Neural progenitor cell (in vitro differentiated cells): ENCODE data around the gene NDUFV1. TPM values are rescaled to one million over a fixed set of nuclear protein-coding genes. Genes with fewer than 3 reads are reported as not detected.
A peak's percentile ranks its signal among the peaks of the same experiment; 100 is the strongest.

Source experiments
- DNase-seq: peaks from one replicate; pipeline ENCODE4 v3.0.0-alpha.2; 2016; ENCODE audit warnings: low spot score
- H2AFZ ChIP-seq: fragments of 200-600 bp; sonication (generic); replicated peaks from 2 replicates; pipeline ENCODE4 v1.6.1; 2016; ENCODE audit warnings: antibody characterized with exemption
- H3F3A ChIP-seq: fragments of 200-600 bp; sonication (generic); 2 replicates; pipeline ENCODE4 v1.6.1; 2016; ENCODE audit warnings: antibody characterized with exemption, low read depth
- H3K27ac ChIP-seq: fragments of 200-600 bp; sonication (generic); 2 replicates; pipeline ENCODE4 v1.5.1; 2016; ENCODE audit warnings: mild to moderate bottlenecking
- H3K27me3 ChIP-seq: fragments of 200-600 bp; sonication (generic); 2 replicates; pipeline ENCODE4 v1.6.1; 2016; ENCODE audit warnings: mild to moderate bottlenecking, moderate library complexity
- H3K36me3 ChIP-seq: fragments of 200-600 bp; sonication (generic); 2 replicates; pipeline ENCODE4 v1.5.1; 2016
- H3K4me1 ChIP-seq: fragments of 200-600 bp; sonication (generic); 2 replicates; pipeline ENCODE4 v1.6.1; 2016; ENCODE audit warnings: mixed run types
- H3K4me2 ChIP-seq: fragments of 200-600 bp; sonication (generic); 2 replicates; pipeline ENCODE4 v1.6.1; 2016
- H3K4me3 ChIP-seq: fragments of 200-600 bp; sonication (generic); 2 replicates; pipeline ENCODE4 v1.5.1; 2016
- H3K79me2 ChIP-seq: fragments of 200-600 bp; sonication (generic); 2 replicates; pipeline ENCODE4 v1.6.1; 2016; ENCODE audit warnings: low read depth
- H3K9ac ChIP-seq: fragments of 200-600 bp; sonication (generic); 2 replicates; pipeline ENCODE4 v1.6.1; 2016
- H3K9me3 ChIP-seq: fragments of 200-600 bp; sonication (generic); 2 replicates; pipeline ENCODE4 v1.5.1; 2016; ENCODE audit warnings: low read depth
- H4K20me1 ChIP-seq: fragments of 200-600 bp; sonication (generic); 2 replicates; pipeline ENCODE4 v1.6.1; 2016; ENCODE audit warnings: low read depth
- H3K27ac Mint-ChIP-seq: 3 replicates; pipeline ENCODE4 v1.8.0; 2021; ENCODE audit warnings: mixed read lengths
- H3K27me3 Mint-ChIP-seq: 2 replicates; pipeline ENCODE4 v1.8.0; 2022; ENCODE audit warnings: low read depth, mild to moderate bottlenecking, inconsistent platforms, moderate library complexity, mixed read lengths; ENCODE audit not compliant: insufficient read depth
- H3K36me3 Mint-ChIP-seq: 3 replicates; pipeline ENCODE4 v1.8.0; 2021; ENCODE audit warnings: mixed read lengths
- H3K4me1 Mint-ChIP-seq: 3 replicates; pipeline ENCODE4 v1.8.0; 2021; ENCODE audit warnings: mixed read lengths
- H3K4me3 Mint-ChIP-seq: 3 replicates; pipeline ENCODE4 v1.8.0; 2021; ENCODE audit warnings: mild to moderate bottlenecking, moderate library complexity, mixed read lengths
- H3K9me3 Mint-ChIP-seq: 3 replicates; pipeline ENCODE4 v1.8.0; 2020; ENCODE audit warnings: mixed read lengths
- EZH2 ChIP-seq: fragments of 200-600 bp; sonication (generic); IDR thresholded peaks from 2 replicates; pipeline ENCODE4 v1.6.1; 2017; ENCODE audit warnings: antibody characterized with exemption, mild to moderate bottlenecking, moderate library complexity
- EZH2phosphoT487 ChIP-seq: fragments of 200-600 bp; sonication (generic); IDR thresholded peaks from 2 replicates; pipeline ENCODE4 v1.6.1; 2017; ENCODE audit warnings: antibody characterized with exemption
- total RNA-seq: library from RNA; depleted of rRNA; stranded (reverse); fragments of >200 nt; gene quantifications from 2 replicates; pipeline ENCODE4 v1.2.3, GENCODE V29; 2015; ENCODE audit warnings: low replicate concordance
- TF ChIP-seq, protein P1 (sequence below): fragments of 200-600 bp; sonication (generic); IDR thresholded peaks from 2 replicates; pipeline ENCODE4 v1.5.1; 2017; ENCODE audit warnings: antibody characterized with exemption, mild to moderate bottlenecking

Gene NDUFV1
- total RNA-seq, 1 donor from 2014 or later: 71.0 TPM

DNA sequence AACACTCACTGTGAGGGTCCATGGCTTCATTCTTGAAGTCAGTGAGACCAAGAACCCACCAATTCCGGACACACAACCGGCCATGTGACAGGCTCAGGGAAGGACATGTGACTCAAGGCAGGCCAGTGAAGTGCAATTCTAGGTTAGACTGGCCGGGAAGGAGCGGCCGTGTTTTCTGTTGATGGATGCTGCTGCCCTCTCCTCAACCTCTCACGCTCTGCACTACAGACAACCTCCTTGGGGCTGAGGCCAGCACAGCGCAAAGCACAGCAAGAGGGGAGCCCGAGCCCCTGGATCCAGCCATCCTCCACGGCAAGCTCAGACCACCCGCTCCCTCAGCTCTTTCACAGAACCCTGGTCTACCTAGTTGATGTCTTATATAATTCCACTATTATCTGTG lies 20.2 kb downstream of the NDUFV1 start:
- Histone ChIP-seq H3K9ac (no peak overlapping the region), H3K27ac (peak overlapping the region; percentile 26), H3K79me2 (peaks cover 10% of the 10 kb centered on the region), H2AFZ (no peak overlapping the region), H3K4me2 (no peak overlapping the region), H3K4me1 (peaks cover 8% of the 10 kb centered on the region), H3K9me3 (no peaks in the 10 kb centered on the region), H3K27me3 (no peaks in the 10 kb centered on the region), H3K4me3 (no peak overlapping the region), H3F3A (peaks cover 72% of the 10 kb centered on the region), H4K20me1 (peaks cover 13% of the 10 kb centered on the region), H3K36me3 (no peaks in the 10 kb centered on the region)
- H3K27ac Mint-ChIP-seq: peak overlapping the region; percentile 14
- H3K4me1 Mint-ChIP-seq: peaks cover 18% of the 10 kb centered on the region
- TF ChIP-seq EZH2phosphoT487 (no peak), EZH2 (no peak)
- TF ChIP-seq, protein P1, sequence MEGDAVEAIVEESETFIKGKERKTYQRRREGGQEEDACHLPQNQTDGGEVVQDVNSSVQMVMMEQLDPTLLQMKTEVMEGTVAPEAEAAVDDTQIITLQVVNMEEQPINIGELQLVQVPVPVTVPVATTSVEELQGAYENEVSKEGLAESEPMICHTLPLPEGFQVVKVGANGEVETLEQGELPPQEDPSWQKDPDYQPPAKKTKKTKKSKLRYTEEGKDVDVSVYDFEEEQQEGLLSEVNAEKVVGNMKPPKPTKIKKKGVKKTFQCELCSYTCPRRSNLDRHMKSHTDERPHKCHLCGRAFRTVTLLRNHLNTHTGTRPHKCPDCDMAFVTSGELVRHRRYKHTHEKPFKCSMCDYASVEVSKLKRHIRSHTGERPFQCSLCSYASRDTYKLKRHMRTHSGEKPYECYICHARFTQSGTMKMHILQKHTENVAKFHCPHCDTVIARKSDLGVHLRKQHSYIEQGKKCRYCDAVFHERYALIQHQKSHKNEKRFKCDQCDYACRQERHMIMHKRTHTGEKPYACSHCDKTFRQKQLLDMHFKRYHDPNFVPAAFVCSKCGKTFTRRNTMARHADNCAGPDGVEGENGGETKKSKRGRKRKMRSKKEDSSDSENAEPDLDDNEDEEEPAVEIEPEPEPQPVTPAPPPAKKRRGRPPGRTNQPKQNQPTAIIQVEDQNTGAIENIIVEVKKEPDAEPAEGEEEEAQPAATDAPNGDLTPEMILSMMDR: no peak
- H3K4me3 Mint-ChIP-seq: no peak overlapping the region
- no peak for DNase-seq
- peaks cover 16% of the 10 kb centered on the region for H3K36me3 Mint-ChIP-seq
- H3K9me3 Mint-ChIP-seq: peaks cover 2% of the 10 kb centered on the region
- peaks cover 7% of the 10 kb centered on the region for H3K27me3 Mint-ChIP-seq

DNA sequence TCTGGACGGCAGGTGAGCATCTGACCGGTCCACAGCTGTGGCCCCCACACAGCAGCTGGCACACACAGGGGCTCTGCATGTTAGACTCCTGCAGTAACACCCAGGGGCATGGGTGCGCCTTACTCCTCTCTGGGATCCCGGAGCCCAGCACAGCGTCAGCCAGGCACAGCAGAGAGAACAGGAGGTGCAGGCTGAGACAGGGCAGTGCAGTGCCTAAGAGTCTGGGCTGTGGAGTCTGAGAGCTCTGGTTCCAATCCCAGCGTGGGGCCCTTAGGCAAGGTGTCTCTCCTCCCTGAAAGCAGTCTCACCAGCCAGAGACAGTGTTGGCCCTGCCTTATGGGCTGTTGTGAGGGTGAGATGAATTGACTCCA lies 20.7 kb downstream of the NDUFV1 start:
- no peak overlapping the region for H3K27ac Mint-ChIP-seq
- peak overlapping the region; percentile 63 for H3K27ac ChIP-seq

DNA sequence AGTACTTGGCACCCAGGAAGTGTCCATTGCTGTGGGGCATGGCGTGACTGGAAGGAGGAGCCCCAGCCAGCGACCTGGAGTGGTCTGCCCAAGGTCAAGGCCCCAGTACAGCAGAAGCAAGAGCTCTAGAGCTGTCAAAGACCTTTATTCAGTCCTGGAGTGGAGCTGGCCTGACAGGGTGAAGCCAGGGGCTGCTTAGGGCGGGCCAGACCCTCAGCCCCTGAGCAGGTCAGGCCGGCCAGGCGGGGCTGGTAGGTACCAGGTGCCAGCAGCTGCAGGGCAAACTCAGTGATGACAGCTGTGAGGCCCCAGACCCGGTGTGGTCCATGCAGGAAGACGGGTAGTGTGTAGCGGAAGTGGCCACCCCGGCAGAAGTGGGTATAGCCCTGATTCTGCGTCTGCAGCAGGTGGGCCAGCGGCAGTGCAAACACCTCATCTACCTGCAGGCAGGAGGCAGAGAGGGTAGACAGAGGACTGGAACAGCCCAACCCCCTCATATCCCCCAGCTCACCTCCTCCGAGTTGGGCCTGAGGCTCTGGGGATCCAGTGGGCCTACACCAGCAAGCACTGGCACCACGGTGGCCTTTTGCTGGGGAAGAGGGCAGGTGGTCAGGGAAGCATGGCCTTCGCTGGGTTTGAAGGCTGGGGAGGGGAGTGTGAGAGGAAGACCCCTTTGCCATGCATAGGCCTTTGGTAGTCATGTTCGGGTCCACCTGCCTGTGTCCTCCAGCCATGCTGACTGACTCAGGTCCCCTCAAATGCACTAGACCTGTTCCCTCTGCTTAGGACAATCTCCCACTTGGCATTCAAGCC lies 21.3 kb downstream of the NDUFV1 start:
- Histone ChIP-seq H3F3A (peaks cover 65% of the 10 kb centered on the region), H3K4me3 (no peak overlapping the region), H3K27ac (peak overlapping the region; percentile 63), H3K4me2 (no peak overlapping the region), H2AFZ (no peak overlapping the region), H3K79me2 (peaks cover 1% of the 10 kb centered on the region), H3K4me1 (peaks cover 8% of the 10 kb centered on the region), H3K27me3 (no peaks in the 10 kb centered on the region), H3K9ac (no peak overlapping the region), H3K9me3 (no peaks in the 10 kb centered on the region), H3K36me3 (no peaks in the 10 kb centered on the region), H4K20me1 (peaks cover 4% of the 10 kb centered on the region)
- Mint-ChIP-seq H3K9me3 (peaks cover 2% of the 10 kb centered on the region), H3K27ac (peak overlapping the region; percentile 69), H3K4me3 (peak overlapping the region; percentile 64), H3K36me3 (peaks cover 16% of the 10 kb centered on the region), H3K4me1 (peaks cover 14% of the 10 kb centered on the region), H3K27me3 (peaks cover 7% of the 10 kb centered on the region)
- TF ChIP-seq EZH2phosphoT487 (no peak), EZH2 (no peak)
- TF ChIP-seq, protein P1: no peak
- no peak for DNase-seq

More for the DNA sequence above, 20.7 kb downstream of the NDUFV1 start:
- Histone ChIP-seq H3K79me2 (peaks cover 7% of the 10 kb centered on the region), H3K4me1 (peaks cover 8% of the 10 kb centered on the region), H3F3A (peaks cover 70% of the 10 kb centered on the region), H4K20me1 (peaks cover 10% of the 10 kb centered on the region), H3K9ac (no peak overlapping the region), H3K4me2 (no peak overlapping the region), H3K9me3 (no peaks in the 10 kb centered on the region), H3K36me3 (no peaks in the 10 kb centered on the region), H3K27me3 (no peaks in the 10 kb centered on the region), H3K4me3 (no peak overlapping the region), H2AFZ (no peak overlapping the region)
- TF ChIP-seq, protein P1: no peak
- TF ChIP-seq EZH2phosphoT487 (no peak), EZH2 (no peak)
- DNase-seq: no peak
- H3K27me3 Mint-ChIP-seq: peaks cover 7% of the 10 kb centered on the region
- H3K9me3 Mint-ChIP-seq: peaks cover 2% of the 10 kb centered on the region
- H3K36me3 Mint-ChIP-seq: peaks cover 16% of the 10 kb centered on the region
- peaks cover 17% of the 10 kb centered on the region for H3K4me1 Mint-ChIP-seq
- H3K4me3 Mint-ChIP-seq: no peak overlapping the region
